ENCODE data around the gene EMILIN2. TPM values are rescaled to one million over a fixed set of nuclear protein-coding genes. Genes with fewer than 3 reads are reported as not detected.

The EMILIN2 gene
- total and polyA plus RNA-seq, 2 donors (not counting 3 experiments of a cell fraction or from before 2014, with no cell fraction given) = 9.4 to 13.4 TPM

GRCh38 chr18:2916184-2916583 is 69.4 kb downstream of the EMILIN2 start:
- Histone ChIP-seq H4K20me1 (replicated peaks; ENCODE audit: control insufficient read depth, extremely low read depth, insufficient read depth, low read length) (no peaks in the 10 kb centered on the region), H3K27ac (ENCODE audit: insufficient read depth, low read depth, low read length) (no peak overlapping the region), H3K79me2 (ENCODE audit: control insufficient read depth, insufficient read depth, low read length) (no peaks in the 10 kb centered on the region), H3K4me2 (ENCODE audit: insufficient read depth, low read length) (no peak overlapping the region), H3K4me1 (ENCODE audit: control insufficient read depth, extremely low read depth, insufficient read depth, low read length) (peaks cover 18% of the 10 kb centered on the region), H3K36me3 (ENCODE audit: control insufficient read depth in 2 of 2, extremely low read depth in 1 of 2, insufficient read depth in 2 of 2, low read length in 2 of 2) (peaks cover 11 to 31% of the 10 kb centered on the region in 2 experiments), H3K4me3 (replicated peaks in 1 of 3; ENCODE audit: insufficient read depth in 1 of 3, low read depth in 1 of 3, low read length in 3 of 3) (no peak overlapping the region), H3K27me3 (ENCODE audit: control insufficient read depth in 2 of 2, insufficient read depth in 2 of 2, low read length in 2 of 2) (no peaks in the 10 kb centered on the region), H3K9ac (replicated peaks; ENCODE audit: extremely low read depth, insufficient read depth, low read length) (no peak overlapping the region), H3K9me3 (replicated peaks; ENCODE audit: control insufficient read depth, insufficient read depth, low read length) (no peaks in the 10 kb centered on the region), H2AFZ (ENCODE audit: low read depth, low read length) (no peak overlapping the region), H3K9me1 (replicated peaks; ENCODE audit: control insufficient read depth, extremely low read depth, insufficient read depth, low read length) (no peaks in the 10 kb centered on the region)
- intact Hi-C loops (cut with micrococcal nuclease) = no loop called here
- BruUV-seq (replicated peaks) = no TSS peak
- TF ChIP-seq EZH2 (IDR thresholded peaks at IDR 0.05; ENCODE audit: borderline replicate concordance, low read depth, low read length, severe bottlenecking) (no peak), JUN (IDR thresholded peaks at IDR 0.05; ENCODE audit: borderline replicate concordance, insufficient read depth, insufficient read length, low read depth) (no peak), POLR2AphosphoS5 (IDR thresholded peaks at IDR 0.05; ENCODE audit: insufficient read depth, low read depth, low read length) (no peak), FOS (IDR thresholded peaks at IDR 0.05; ENCODE audit: borderline replicate concordance, insufficient read depth, low read length) (no peak), CTCF (IDR thresholded peaks at IDR 0.05; ENCODE audit: extremely low read depth in 1 of 2, insufficient read depth in 1 of 2, low read depth in 1 of 2, low read length in 2 of 2) (no peak), MYC (IDR thresholded peaks at IDR 0.05; ENCODE audit: low read depth, low read length) (no peak), GATA2 (IDR thresholded peaks at IDR 0.05; ENCODE audit: insufficient read depth, insufficient read length, low read depth, low read length) (no peak), POLR2A (IDR thresholded peaks at IDR 0.05; ENCODE audit: low read depth, low read length) (no peak)
- TF ChIP-seq, protein P1, sequence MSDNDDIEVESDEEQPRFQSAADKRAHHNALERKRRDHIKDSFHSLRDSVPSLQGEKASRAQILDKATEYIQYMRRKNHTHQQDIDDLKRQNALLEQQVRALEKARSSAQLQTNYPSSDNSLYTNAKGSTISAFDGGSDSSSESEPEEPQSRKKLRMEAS (IDR thresholded peaks at IDR 0.05; ENCODE audit: insufficient read depth, insufficient read length) = no peak
- POLR2A ChIA-PET = no interaction called here
- CTCF ChIA-PET = interaction anchor here (1.8 to 2.1 kb wide), 2 partner anchors 150 to 235 kb away, joined by 6 to 10 read pairs; no protein-coding TSS in a partner anchor
- DNase-seq (ENCODE audit: low read depth, low spot score) (no peak), FAIRE-seq (no peak)
- dilution Hi-C loops (cut with MboI; ENCODE audit: extremely low pct_ligation_motif_present, low sequenced_read_pairs) = no loop called here
